H1 (cell line): ENCODE data around the gene RNMT. TPM values are rescaled to one million over a fixed set of nuclear protein-coding genes. Genes with fewer than 3 reads are reported as not detected.
A peak's percentile ranks its signal among the peaks of the same experiment; 100 is the strongest.

Experiments used
- ASH2L ChIP-seq: fragments of 200-600, 300-600 bp; sonication (generic); IDR thresholded peaks from one replicate; pipeline ENCODE4 v1.7.1; 2017; ENCODE audit warnings: low read length
- EP300 ChIP-seq, 2 experiments: IDR thresholded peaks; 1 replicate in 1 of 2; 2 replicates in 1 of 2; pipeline ENCODE4 v1.6.1; 2011 to 2012; ENCODE audit warnings: low read depth in 2 of 2, low read length in 2 of 2, mild to moderate bottlenecking in 2 of 2, borderline replicate concordance in 1 of 2, inconsistent platforms in 1 of 2, moderate library complexity in 1 of 2
- KDM4A ChIP-seq: IDR thresholded peaks from one replicate; pipeline ENCODE4 v1.7.1; 2012; ENCODE audit warnings: low read depth, mild to moderate bottlenecking, moderate library complexity, low read length, inconsistent platforms; ENCODE audit not compliant: severe bottlenecking
- RBBP5 ChIP-seq: IDR thresholded peaks from 2 replicates; pipeline ENCODE4 v1.7.1; 2012; ENCODE audit warnings: low read depth, mild to moderate bottlenecking, inconsistent platforms, low read length, moderate library complexity, borderline replicate concordance
- SP1 ChIP-seq: IDR thresholded peaks from 2 replicates; pipeline ENCODE4 v1.6.1; 2011; ENCODE audit warnings: low read depth, low read length
- TEAD4 ChIP-seq: IDR thresholded peaks from 2 replicates; pipeline ENCODE4 v1.6.1; 2012; ENCODE audit warnings: low read depth, low read length, inconsistent platforms, mixed read lengths
- YY1 ChIP-seq: IDR thresholded peaks from 2 replicates; pipeline ENCODE4 v1.6.1; 2011; ENCODE audit warnings: low read depth, mild to moderate bottlenecking, low read length
- polyA plus RNA-seq, 7 experiments: library from polyadenylated mRNA; depleted of rRNA in 3 of 7; stranded (reverse) in 5 of 7; unstranded in 2 of 7; fragments of >200 nt in 5 of 7; fragments of 200-250 nt in 2 of 7; gene quantifications; 1 replicate in 5 of 7; 2 replicates in 1 of 7; 4 replicates in 1 of 7; pipeline versions ENCODE4 v1.2.1 to v1.2.3, GENCODE V29; 2011 to 2013; ENCODE audit warnings: missing spikeins in 2 of 7, mixed read lengths in 2 of 7
- total RNA-seq: library from RNA; stranded (reverse); fragmentation: NEBNext Ultra II Directional; extraction: Animal tissue kit (Norgen Biotek cat#: 25700); gene quantifications from 2 replicates; pipeline ENCODE4 v1.2.1, GENCODE V29; 2021
- TF ChIP-seq, protein P1 (sequence below): fragments of 300-600 bp; sonication (generic); IDR thresholded peaks from 2 replicates; pipeline ENCODE4 v1.7.1; 2012; ENCODE audit warnings: low read length, moderate library complexity, mild to moderate bottlenecking, inconsistent platforms; ENCODE audit not compliant: insufficient replicate concordance
- TF ChIP-seq, protein P2 (sequence below): IDR thresholded peaks from 2 replicates; pipeline ENCODE4 v1.6.1; 2012; ENCODE audit warnings: inconsistent platforms

RNMT gene
- total and polyA plus RNA-seq, 2 of the 8 experiments (the other 6 are each of a cell fraction or from before 2014, with no cell fraction given) = 25.3 to 63.5 TPM

DNA sequence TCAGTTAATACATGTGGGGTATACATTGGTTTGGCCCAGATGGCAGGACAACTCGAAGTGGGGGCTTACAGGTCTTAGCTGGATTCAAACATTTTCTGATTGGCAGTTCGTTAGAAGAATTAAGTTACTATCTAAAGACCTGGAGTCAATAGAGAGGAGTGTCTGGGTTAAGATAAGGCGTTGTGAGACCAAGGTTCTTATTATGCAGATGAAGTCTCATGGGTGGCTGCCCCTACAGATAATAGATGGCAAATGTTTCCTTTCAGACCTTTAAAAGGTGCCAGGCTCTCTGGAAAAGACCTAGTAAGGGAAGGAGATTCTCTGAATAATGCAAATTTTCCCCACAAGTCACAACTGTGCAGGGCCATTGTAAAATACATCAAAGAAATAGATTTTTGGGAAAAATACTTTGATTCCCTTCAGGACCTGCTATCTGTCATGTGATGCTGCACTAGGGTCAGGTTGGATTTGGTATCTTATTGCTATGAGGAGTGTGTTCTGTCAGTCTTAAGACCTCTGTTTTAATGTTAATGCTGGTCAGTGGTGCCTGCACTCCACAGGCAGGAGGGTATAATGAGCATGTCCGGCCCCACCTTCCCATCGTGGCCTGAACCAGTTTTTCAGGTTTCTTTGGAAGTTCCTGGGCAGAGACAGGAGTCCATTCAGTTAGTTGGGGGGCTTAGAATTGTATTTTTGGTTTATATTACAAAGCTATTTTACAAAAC is 83.2 kb downstream of the RNMT start (continued):
- TF ChIP-seq, protein P1, sequence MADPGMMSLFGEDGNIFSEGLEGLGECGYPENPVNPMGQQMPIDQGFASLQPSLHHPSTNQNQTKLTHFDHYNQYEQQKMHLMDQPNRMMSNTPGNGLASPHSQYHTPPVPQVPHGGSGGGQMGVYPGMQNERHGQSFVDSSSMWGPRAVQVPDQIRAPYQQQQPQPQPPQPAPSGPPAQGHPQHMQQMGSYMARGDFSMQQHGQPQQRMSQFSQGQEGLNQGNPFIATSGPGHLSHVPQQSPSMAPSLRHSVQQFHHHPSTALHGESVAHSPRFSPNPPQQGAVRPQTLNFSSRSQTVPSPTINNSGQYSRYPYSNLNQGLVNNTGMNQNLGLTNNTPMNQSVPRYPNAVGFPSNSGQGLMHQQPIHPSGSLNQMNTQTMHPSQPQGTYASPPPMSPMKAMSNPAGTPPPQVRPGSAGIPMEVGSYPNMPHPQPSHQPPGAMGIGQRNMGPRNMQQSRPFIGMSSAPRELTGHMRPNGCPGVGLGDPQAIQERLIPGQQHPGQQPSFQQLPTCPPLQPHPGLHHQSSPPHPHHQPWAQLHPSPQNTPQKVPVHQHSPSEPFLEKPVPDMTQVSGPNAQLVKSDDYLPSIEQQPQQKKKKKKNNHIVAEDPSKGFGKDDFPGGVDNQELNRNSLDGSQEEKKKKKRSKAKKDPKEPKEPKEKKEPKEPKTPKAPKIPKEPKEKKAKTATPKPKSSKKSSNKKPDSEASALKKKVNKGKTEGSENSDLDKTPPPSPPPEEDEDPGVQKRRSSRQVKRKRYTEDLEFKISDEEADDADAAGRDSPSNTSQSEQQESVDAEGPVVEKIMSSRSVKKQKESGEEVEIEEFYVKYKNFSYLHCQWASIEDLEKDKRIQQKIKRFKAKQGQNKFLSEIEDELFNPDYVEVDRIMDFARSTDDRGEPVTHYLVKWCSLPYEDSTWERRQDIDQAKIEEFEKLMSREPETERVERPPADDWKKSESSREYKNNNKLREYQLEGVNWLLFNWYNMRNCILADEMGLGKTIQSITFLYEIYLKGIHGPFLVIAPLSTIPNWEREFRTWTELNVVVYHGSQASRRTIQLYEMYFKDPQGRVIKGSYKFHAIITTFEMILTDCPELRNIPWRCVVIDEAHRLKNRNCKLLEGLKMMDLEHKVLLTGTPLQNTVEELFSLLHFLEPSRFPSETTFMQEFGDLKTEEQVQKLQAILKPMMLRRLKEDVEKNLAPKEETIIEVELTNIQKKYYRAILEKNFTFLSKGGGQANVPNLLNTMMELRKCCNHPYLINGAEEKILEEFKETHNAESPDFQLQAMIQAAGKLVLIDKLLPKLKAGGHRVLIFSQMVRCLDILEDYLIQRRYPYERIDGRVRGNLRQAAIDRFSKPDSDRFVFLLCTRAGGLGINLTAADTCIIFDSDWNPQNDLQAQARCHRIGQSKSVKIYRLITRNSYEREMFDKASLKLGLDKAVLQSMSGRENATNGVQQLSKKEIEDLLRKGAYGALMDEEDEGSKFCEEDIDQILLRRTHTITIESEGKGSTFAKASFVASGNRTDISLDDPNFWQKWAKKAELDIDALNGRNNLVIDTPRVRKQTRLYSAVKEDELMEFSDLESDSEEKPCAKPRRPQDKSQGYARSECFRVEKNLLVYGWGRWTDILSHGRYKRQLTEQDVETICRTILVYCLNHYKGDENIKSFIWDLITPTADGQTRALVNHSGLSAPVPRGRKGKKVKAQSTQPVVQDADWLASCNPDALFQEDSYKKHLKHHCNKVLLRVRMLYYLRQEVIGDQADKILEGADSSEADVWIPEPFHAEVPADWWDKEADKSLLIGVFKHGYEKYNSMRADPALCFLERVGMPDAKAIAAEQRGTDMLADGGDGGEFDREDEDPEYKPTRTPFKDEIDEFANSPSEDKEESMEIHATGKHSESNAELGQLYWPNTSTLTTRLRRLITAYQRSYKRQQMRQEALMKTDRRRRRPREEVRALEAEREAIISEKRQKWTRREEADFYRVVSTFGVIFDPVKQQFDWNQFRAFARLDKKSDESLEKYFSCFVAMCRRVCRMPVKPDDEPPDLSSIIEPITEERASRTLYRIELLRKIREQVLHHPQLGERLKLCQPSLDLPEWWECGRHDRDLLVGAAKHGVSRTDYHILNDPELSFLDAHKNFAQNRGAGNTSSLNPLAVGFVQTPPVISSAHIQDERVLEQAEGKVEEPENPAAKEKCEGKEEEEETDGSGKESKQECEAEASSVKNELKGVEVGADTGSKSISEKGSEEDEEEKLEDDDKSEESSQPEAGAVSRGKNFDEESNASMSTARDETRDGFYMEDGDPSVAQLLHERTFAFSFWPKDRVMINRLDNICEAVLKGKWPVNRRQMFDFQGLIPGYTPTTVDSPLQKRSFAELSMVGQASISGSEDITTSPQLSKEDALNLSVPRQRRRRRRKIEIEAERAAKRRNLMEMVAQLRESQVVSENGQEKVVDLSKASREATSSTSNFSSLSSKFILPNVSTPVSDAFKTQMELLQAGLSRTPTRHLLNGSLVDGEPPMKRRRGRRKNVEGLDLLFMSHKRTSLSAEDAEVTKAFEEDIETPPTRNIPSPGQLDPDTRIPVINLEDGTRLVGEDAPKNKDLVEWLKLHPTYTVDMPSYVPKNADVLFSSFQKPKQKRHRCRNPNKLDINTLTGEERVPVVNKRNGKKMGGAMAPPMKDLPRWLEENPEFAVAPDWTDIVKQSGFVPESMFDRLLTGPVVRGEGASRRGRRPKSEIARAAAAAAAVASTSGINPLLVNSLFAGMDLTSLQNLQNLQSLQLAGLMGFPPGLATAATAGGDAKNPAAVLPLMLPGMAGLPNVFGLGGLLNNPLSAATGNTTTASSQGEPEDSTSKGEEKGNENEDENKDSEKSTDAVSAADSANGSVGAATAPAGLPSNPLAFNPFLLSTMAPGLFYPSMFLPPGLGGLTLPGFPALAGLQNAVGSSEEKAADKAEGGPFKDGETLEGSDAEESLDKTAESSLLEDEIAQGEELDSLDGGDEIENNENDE = peak; percentile 81
- TF ChIP-seq EP300 (IDR thresholded peaks at IDR 0.05; ENCODE audit: borderline replicate concordance in 1 of 2, low read depth in 2 of 2, low read length in 2 of 2) = peak in 1 of 2 experiments; percentile 31; a peak in 1 of 3 replicates
- TF ChIP-seq, protein P2, sequence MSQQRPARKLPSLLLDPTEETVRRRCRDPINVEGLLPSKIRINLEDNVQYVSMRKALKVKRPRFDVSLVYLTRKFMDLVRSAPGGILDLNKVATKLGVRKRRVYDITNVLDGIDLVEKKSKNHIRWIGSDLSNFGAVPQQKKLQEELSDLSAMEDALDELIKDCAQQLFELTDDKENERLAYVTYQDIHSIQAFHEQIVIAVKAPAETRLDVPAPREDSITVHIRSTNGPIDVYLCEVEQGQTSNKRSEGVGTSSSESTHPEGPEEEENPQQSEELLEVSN = peak; percentile 17; the same call in 1 of the 2 replicates
- 0 out of 2 replicates have a peak, but pooled peaks have one; percentile 21 for TF ChIP-seq RBBP5
- no peak for TF ChIP-seq KDM4A
- peak; percentile 76 for TF ChIP-seq SP1
- no peak for TF ChIP-seq YY1
- no peak for TF ChIP-seq TEAD4
- TF ChIP-seq ASH2L = peak; percentile 88
